DMS114 treated with DMSO at 0.1 percent for 48 hours (cell line): ENCODE results near the gene KIF5C.

Experiments used
- DNase-seq: peaks from one replicate; lab custom pipeline; 2025; ENCODE audit not compliant: unreplicated experiment; lab: John Stamatoyannopoulos, UW

KIF5C gene

DNA sequence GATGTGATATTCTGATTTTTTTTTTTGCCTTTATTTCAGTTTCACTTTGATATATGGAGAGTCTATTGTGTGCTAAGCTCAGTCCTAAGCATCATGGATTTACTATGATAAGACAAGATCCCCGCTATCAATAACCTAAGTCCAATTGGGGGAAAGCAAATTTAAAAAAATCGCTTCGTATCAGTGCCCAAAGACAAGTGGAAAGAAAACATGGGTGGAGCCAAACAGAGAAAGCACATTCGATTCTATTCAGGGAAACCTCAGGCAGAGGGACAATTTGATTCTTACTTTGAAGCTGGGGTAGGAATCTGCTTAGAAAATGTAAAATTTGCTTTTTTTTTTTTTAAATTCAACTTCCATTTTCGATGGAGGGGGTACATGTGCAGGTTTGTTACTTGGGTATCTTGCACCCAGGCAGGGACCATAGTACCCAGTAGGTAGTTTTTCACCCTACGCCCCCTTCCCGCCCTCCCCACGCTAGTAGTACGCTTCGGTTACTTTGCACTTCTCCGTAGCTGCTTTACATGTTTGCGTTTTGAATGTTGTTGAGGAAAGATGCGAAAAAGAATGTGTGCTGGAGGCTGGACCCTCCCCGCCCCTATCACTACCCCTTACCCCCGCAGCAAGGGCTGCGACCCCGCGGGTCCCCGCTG is 12.4 kb downstream of the KIF5C start:
- no peak for DNase-seq

DNA sequence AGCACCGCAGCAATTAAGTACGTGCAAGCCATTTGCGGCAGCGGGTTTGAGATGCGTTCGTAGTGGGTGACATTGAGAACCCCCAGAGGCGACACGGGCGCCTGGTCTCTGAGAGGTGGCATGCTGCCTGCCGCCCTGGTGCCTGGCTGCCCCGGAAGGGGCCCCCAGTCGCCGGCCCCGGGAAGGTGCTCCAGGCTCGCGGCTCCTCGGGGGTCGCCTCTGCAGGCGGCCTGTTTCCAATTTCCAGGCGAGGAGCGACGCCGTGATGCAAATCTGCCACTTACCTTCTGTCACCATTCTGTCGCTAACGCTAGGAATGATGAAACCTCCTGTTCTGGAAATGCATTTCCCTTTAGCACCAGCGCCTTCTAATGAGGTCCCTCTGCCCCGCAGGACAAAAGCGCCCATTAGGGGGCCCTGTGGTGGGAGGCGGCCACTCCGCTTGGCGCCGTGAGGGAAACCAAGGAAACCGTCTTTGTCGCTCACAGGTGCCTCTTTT is 13.0 kb downstream of the KIF5C start:
- DNase-seq, result no peak

DNA sequence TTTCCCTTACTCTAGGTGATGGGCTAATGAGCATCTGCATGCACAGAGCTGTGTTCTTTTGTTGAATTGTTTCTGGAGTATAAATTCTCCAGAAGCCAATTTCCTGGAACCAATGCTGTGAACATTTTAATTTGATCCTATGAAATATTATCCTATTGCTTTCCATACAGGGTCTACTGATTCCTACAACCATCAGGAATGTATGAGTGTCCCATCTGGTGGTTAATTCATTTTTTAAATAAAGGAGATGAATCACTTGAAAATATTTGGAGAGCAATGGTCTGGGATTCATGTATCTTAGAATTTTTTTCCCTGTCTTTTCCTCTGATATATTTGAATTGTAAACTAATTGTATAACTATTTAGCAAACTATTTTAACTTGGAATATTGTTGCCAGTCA is 14.0 kb downstream of the KIF5C start:
- DNase-seq, result no peak

DNA sequence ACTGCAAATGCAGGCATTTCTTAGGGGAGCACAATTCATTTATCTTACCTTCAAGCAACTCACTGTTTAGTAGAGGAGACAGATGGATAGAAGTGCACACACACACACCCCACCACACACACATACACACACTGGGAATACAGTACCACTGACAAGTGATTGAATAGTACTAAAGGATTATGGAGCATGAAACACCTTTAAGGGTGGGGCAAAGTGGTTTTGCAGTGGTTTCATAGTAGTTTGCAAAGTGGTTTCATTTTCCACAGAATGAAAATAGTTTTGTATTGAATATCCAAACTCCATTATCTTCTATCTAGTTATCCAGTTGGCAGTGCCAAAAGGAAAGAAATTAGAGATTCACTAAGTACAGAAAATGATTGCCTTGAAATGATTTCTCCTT is 18.9 kb downstream of the KIF5C start:
- no peak for DNase-seq

DNA sequence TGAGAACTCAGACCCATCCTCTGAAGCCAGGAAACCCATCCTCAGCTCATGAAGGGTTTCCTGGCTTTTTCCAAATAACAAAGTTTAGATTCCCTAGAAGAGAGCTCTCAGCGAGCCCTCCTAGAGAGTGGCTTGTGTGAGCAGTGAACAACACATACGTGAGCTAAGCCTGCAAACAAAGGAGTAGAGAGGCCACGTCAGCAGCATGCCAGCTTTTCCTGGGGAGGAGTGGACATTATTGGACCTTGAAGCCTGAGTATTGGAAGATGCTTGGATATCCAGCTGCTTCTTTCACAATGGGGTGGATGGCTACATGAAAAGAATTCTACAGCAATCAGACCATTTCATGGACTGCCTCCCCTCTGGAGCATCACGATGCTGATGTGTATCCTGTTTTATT is 21.1 kb downstream of the KIF5C start:
- DNase-seq, result no peak

DNA sequence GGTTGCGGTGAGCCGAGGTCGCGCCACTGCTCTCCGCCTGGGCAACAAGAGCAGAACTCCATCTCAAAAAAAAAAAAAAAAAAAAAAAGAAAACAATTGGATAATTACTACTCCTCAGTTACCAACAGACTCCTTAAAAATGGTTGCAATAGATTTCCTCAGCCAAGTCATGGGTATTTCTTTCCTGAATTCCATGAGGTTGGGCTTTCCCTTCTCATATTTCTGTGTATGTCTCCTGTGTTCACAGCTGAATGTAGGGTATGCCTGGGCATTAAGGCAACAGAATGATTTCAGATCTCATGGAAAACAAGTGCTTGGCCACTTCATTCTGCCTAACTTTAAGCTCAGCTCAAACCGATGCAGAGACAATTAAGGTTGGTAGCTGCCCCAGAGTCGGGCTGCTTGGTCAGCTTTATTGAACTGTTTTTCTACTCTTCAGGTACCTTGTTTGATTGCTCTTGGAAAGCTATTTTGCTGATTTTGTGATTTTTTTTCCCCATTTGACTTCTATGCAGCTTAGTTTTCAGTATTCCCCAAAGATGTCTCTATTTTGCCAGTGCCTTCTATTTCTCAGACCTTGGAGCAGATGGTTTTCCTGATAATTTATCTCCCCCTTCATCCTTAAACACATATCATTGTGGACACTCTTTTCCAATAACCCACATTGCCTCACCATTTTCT is 24.8 kb downstream of the KIF5C start:
- no peak for DNase-seq

DNA sequence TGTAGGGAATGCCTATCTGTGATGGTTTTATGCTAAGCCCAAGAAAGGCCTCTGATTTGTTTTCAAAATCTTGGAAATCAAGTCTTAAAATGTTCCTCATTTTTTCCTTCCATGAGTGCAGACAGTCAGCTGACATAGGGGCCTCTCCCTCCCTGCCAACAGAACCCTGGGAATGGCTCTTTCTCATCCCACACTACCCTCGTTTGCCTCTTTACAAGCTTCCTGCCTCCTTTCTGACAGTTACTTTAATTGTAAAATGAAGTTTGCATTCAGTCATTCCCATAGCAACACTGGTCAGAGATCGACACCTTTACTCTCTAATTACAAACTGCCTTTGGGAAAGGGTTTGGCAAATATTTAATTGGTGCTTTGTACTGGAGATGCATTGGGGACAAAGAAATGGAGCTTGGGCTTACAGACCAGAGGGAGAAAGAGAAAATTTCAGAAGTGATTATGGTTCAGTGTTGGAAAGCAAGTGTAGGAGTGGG is 25.4 kb downstream of the KIF5C start:
- no peak for DNase-seq

DNA sequence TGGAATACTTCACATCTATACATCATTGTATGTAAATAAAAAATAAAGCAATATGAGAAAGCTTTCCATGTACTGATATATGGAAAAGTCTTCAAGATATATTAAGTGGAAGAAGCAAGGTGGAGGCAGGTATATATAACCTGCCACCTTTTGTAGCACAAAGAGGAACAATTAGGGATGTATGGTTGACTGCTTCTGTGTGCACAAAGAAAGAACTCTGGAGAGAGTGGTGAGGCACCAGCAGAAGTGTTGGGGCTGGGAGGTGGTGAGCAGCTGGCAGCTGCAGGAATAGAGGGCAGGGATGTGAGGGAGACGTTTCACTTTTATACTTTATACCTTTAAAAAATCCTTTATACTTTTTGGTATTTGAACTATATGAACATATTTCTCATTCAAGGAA is 26.1 kb downstream of the KIF5C start:
- no peak for DNase-seq

DNA sequence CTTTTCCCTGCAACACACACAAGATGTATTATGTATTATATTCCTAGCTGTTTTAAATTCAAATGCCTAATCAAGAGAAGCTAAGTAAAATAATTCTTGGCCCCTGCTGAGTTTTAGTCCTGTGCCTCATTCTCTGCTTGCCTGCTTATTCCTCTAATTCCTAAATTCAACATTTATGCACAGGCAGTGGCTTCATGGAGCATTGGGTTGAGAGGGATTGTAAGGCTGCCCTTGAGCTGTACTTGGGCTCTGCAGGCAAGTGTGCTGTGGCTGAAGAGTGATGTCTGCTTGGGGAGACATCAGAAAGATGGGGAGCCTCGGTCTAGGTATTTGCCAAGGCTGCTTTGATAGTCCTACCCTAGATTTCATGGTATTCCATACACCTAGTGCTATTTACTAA is 27.8 kb downstream of the KIF5C start:
- no peak for DNase-seq

DNA sequence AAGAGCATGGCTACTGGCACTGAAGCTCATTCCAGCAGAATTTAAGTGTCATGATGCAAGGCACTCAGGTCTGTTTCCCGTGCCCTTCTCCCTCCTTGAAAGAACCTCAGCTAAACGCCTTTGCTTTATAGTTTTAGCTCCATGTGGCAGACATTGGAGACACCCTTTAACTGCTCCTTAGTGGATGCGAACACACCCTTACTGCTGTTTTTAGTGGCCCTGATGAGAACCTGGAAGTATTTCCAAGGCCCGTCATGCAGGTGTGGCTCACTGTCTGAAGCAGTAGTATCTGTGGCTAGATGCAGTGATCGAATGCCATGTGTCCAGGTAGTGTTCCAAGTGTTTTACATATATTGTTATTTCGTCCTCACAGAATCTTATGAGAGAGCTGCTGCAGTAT is 28.3 kb downstream of the KIF5C start:
- DNase-seq, result no peak

DNA sequence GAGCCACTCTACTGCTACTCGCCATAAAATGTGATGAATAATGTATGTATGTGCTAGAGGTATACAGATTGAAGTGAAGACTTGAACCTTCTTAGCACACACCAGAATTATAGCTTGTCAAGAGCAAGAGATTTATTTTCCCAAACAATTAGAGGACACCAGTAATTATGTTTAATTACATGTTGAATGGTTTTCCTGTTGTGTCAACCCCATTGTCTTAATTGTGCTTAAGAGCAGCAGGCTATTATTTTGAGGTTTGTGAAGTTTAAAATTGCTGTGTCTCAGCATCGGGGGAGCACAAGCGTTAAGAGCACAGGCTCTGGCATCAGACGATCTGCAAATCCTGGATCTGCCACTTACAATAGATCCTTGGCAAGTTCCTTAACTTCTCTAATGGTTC is 29.0 kb downstream of the KIF5C start:
- DNase-seq, result no peak

DNA sequence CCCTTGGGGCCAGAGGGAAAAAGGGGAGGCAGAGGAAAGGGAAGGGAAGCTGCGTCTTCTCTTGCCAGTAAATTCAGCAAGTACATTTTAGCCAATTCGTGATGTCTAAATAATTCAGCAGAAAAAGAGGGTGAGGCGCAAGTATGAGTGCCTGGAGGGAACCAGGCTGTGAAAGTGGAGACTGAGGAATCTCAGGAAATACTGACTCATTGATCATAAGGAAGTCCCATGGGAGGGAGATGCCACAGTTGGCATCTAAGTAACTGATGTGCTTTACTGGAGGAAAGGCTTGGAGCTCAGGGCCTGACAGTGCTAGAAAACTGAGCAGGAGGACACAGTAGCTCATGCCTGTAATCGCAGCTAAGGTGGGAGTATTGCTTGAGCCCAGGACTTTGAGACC is 31.1 kb downstream of the KIF5C start:
- DNase-seq, result no peak

DNA sequence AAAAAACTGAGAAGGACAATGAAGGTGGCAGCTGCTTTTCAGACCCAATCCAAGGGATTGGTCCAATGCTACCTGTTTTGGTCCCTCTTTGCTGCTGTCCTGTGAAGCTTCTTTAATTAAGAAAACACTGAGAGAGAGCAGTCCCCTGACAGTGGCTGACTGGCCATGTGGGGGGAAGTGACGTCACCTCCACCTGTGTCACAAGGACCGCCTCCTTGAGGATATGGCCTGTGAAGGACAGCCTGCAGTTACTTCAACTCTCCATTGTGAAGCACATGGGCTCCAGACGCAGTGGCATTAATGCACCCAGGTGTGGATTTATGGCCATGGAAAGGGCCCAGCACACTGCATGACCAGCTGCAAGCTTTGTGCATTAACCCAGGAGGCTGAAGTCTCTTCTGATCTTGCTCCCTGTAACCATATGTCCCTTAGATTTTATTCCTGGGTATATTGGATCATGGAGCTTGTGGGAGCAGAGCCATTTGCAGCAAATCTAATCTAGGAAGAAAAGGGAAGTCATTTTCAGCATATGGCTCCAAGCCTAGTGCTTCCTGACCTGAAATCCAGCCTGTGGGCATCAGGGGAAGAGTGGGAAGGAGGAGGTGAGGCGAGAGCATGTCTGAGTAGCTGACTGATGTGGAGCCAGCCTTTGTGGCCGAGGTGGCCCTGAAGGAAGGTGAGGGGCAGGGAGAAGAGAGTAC is 32.2 kb downstream of the KIF5C start:
- no peak for DNase-seq

DNA sequence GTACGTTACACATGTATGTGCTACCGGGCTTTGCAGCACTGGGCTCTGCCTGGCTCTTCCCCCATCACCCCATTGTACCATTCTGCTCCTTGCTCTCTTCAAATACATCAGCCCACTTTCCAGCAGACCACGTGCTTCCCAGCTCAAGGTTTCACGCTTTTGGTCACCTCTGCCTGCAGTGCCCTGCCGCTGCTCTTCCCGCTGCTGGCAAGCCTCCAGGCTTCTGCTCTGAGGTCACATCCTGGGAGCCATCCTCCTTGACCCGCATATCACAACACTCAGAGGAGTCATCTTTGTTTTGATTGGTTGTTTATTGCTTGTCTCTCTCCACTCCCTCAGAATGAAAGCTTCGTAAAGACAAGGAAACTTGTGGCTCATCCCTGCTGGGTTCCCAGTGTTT is 34.1 kb downstream of the KIF5C start:
- no peak for DNase-seq

DNA sequence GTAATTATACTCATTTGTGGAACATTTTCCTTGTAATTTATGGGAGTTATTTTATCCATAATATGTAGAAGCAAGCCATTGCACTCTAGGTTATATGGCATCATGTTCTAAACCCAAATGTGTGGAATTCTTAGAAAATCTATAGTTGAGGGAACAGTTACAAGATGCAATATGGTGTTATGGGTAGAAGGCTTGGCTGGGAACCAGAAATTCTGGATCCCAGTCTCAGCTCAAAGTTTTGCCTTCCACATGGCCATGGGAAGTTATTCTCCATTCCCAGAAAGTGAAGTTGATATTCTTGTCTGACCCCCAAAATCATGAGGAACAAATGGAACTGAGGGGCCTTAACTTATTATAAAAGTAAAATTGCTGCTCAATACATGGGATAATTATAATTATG is 38.0 kb downstream of the KIF5C start:
- no peak for DNase-seq

DNA sequence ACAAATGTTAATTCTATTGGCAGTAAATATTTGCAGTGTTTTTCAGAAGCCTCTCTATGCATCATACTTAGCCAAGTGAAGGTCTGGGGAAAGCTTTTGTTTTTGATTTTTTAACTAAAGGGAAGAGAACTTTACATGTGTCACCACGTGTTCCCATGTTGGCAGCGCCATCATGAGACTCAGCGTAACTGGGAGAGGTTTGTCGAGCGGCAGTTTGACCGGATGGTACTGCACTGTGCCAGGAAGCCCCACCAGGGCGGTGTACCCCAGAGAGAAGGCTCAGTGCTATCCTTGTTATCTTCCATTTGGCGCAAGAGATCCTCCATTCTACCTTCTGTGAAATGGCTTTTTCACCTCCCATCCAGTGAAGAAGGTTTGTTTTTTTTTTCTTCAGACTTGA is 38.5 kb downstream of the KIF5C start:
- no peak for DNase-seq

DNA sequence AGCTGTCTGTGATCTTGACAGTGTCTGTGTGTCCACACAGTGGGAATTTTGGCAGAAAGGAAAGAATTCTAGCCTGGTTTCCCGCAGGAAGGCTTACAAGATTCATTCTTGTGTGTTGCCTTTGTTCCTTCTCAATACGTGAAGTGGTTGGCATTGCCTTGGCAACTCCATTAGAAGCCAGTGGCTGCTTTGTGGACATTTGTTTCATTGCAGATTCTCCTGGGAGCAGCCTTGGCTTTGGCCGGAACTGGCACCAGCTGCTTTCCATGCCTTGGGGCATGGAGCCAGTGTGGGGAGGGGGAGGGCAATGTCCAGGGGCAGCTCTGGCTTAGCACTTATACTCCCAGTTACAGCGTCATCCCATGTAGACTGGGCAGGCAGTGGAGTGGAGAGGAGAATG is 39.4 kb downstream of the KIF5C start:
- no peak for DNase-seq

DNA sequence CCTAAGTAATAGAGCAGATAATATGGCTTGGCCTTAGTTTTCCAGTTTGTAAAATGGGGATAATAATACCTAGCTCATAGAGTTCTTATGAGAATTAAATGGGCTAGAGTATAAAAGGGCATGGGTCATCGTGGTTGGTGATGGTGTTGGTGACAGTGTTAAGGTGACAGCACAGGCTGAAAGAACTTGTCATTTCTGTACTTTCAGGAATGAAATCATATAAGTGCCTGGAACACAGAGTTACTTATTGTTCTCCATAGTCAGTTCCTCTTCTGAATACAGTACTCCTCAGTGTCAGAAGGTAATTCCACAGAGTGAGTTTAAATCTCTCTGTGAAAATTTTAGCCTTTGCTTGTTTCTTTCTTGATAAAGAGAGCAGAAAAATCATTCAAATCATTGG is 42.4 kb downstream of the KIF5C start:
- no peak for DNase-seq

DNA sequence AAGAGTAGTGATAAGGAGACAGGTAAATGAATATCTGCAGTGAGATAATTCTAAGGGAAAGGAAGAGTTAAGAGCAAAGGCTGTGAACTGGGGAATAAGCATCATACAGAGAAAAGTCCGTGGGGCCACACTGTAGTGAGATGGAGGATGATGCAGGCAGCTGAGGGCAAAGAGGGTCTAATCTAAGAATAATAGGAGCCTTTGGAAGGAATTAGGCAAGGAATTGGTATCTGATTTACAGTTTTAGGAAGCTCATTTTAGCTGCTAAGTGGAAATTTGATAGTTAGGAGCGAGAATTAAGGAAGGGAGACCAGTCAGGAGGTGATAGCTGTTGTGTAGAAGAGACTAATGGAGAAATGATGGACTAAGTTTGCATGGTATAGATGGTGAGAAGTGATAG is 43.5 kb downstream of the KIF5C start:
- no peak for DNase-seq

DNA sequence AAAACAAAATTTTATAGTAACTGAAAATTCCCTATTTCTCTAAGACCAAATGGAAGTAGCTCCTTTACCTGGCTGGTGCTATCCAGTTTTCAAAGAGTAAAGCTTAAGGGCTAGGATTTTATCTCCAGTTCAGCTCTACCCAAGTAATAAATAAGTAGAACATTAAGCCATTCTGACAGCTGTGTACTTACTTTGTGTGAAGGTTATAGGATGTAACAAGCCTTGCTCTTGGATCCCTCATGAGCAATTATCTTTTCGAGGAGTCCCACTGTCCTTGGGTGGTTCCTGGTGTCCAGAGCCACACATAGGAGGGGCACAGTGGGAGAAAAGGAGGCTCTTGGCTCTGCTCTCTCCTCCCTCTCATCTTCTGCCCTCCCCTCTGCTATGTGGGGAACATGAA is 45.5 kb downstream of the KIF5C start:
- DNase-seq, result no peak

DNA sequence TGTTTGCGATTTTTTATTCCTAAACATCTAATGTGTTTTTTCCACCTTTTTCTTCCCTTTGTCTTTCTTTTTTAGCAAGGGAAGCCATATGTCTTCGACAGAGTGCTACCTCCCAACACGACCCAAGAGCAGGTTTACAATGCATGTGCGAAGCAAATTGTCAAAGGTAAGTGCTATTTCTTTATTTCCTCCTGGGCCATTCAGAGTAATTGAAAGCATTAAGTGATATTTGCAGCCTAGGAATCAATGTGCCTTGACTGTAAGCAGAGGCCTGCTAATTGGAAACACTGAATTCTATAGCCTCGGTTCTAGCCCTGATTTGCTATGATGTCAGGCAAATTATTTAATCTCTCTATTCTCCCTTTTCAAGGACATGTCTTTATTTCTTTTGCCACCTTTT is 47.0 kb downstream of the KIF5C start:
- no peak for DNase-seq

DNA sequence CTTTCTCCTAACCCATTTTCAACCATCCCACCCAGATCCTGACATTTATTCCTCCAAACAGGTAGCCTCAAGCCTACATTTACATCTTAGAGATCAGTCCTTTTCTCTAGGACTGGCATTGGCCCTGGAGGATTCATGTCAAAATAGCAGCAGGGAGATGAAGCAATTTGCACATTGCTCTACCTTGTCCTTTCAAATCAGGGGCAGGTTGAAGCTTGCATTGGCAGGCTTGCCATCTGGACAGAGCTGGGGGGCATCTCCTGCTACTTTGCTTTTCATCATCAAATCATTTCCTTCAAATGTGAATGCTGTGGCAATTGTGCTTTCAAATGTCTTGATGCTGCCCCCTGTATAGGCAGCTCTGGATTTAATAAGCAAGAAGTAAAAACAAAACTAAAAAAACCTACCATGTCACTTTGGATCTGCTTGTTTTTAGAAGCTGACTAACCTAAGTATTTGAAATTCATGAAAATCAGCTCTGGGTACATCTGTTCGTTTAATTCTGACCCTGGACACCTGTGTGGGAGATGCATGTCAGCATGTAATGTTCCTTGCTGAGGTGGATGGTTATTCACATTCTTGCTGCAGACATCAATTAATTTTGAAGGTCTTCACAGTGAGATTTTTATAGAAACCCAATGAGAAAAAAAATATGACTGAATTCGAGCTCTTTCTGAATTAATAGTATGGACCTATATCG is 47.9 kb downstream of the KIF5C start:
- no peak for DNase-seq
